OCI-M2 (cell line): ENCODE measurements around the gene CRMP1.

Source experiments
- DNase-seq: peaks from one replicate; lab custom pipeline; 2025; ENCODE audit not compliant: unreplicated experiment; lab: John Stamatoyannopoulos, UW

The CRMP1 gene

DNA sequence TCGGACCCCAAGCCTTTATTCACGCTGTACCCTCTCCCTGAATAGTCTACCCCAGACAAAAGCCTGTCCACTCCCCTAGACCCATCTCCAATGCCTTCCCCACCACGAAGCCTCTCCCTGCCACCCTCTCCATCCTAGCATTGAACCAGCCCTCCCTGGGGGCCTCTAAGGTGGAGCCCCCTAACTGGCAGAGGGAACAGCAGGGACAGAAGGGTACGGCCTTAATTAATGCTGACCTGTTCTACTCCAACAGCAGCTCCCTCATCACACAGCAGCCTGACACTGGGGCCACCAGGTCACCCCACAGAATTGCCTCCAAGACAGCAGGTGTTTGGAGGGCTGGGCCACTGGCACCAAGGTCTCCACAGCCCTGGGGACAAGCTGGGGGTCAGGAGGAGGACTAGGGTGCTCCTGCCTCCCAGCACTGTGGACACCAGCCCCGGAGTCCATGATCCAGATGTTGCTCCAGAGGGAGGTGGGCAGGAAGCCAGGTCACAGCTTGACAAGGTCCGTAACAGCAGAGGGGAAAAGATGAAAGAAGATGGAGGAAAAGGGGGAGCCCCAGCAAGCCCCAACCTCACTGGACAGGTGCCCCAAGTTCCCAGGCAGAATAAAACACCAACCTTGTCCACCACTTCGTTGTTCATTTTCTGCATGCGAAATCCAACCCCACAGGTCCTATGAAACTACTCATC is 3.7 kb downstream of the CRMP1 start:
- no peak for DNase-seq

DNA sequence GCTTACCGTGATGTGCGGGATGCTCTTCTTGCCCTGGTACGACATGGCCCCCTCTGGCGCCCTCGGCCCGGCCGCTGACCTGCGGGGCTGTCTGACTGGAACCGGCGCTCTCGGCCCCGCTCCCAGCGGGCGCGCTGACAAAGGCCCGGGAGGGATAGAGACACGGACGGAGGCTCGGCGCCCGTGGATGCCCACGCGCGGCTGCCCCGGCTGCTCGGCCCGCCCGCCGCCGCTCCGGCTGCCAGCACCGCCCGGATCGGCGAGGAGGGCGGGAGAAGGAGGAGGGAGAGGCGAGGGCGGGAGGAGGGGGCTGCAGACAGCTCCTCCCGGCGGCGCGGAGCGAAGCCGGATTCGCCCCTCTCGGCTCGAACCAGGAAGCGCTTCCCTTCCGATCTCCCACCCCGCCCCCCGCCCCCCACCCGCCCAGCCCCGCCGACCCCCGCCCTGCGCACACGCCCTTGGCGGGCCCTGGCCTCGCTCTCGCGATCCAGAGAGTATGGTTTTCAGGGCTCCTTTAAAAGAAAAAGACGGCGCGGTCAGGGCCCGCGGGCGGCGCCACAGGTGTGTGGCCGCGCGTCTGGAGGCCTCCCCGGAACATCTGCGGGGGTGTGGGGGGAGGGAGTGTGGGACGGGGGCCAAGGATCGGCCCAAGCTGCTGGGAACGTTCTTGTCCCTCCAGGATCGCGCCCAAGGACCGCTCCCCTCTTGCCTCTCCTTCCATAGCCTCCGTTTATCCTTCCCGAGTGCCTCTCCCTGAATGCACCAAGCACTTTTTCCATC is 4.5 kb downstream of the CRMP1 start:
- no peak for DNase-seq

DNA sequence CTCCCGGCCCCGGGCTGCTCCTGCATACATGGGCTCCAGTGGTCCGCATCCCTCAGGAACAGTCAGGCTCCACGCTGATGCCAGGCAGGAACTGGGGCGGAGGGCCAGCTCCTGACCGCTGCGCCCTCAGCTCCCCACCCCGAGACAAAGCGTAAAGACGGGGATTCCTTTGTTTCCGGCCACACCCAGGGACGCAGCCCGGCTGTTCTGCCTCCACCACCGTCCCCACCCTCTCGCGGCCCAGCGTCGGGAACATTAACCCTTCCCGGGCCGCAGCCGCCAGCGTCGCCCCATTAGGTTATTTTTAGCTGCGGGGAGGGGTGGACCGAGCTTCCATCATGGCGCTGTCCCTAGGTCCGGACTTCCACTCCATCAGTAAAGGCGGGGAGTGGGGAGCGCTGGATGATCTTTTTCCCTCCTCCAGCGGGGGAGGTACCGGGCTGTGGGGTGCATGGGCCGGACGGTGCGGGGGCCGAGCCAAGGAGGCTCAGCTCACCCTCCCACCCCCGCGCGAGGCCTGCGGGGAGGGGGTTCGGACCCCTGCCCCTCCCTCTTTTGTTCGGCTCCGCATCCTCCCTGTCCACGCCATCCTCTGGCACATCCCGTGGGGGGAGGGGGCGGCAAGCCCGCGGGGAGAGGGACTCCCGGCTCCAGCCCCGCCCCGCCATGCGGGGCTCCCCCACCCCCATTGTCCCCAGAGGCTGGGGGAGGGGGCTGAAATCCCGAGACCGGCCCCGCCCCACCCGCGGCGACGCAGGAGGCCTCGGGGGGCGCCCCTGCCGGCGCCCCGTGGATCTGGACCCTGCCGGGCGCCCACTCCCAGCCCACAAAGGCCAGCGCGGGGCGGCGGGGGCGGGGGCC is 5.3 kb downstream of the CRMP1 start:
- no peak for DNase-seq

DNA sequence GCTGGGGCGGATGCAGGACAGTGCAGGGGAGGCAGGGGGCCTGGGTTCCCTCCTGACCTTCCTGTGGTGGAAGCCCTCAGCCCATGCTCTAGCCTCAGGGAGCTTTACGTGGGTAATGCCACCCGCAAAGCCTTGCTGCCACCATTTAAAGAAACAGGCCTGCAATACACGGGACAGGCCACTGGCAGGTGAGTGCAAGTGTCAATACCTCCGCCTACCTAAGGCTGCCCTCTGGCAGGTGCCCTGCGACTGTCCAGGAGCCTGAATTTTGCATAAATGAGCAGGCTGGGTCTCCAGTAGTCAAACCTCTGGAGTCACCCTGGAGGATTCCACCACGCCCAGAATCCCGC is 5.9 kb downstream of the CRMP1 start:
- DNase-seq = no peak

DNA sequence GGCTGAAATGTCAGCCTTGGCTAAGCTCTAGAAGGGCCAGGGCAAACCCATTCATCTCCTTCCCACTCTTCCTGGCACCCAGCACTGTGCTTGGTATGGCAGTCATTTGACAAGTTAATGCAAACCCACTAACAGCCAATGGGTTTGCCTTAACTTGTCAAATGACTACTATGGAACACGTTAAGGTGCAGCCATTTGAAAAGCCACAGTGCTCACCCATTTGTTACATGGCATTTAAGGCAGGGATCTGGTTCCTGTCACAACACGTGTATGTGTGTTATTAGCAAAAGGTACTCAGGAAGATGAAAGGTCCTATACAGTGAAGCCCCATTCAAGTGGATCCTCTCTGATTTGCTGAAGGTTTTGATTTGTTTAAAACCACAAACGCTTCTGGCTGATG is 7.2 kb downstream of the CRMP1 start:
- DNase-seq = no peak

DNA sequence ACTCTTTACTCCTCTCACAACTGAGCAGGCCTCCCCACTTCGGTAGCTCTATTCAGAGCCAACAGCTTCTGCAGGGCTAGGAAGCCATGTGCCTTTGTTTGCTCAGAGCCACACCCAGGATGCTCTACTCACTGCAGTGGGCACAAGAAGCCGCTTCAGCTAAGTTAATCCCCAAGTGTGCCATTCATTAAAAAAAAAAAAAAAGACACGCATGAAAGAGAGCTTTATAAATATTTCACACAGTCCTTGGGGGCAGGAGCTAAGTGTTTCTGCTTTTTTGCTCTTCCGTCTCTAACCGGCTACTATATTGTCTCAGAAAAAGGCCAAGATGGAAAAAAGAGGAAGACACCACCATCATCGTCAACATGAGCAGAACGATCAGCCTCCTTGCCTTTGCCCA is 8.1 kb downstream of the CRMP1 start:
- DNase-seq = no peak

DNA sequence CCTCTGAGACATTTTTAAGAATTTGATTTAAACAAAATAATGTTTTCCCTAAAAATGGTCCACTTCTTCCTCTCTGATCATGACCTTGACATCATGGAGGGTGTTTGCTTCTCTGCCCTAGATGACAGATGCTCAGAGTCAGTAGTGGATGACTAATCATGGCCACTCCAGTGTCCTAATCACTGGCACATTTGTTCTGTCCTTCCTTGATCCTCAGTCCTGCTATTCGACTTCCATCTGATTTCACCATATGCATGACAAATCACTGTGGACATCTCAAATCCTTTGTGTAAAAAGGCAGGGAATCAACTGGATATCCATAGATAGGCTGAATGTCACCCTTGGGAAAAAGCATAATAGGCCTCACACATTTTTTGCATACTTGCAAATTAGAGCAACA is 9.0 kb downstream of the CRMP1 start:
- no peak for DNase-seq

DNA sequence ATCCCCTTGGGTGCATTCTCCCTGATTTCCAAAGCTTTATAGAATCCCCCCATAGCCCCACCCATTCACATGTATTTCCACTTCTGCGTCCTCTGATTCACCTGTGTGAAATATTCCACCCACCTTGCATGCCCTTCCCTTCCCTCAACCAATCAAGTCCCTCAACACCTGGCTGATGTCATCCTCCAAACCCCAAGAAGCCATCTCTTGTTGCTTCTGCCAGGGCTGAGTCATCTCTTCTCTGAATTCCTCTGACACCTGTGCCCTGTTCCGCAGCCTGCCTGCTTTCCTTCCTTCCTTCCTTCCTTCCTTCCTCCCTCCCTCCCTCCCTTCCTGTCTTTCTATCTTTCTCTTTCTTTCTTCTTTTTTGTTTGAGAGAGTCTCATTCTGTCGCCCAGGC is 9.9 kb downstream of the CRMP1 start:
- DNase-seq = no peak

DNA sequence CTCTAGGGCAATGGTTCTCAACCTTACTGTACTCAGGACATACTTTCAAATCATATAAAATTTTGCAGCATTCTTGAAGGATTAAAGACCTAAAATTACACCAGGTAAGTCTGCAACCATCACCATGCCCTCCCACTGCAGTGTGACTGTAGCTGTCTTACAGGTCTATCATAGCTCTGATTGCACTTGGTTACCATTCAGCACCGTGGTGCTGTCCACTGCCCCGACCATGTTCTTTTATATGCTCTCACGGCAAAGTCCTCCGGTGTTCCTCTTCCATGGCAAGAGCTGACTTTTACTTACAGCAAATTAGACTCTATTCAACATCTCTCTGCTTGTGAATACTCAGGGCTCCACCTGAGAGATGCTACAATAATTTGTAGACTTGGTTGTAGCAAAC is 11.5 kb downstream of the CRMP1 start:
- DNase-seq = no peak

DNA sequence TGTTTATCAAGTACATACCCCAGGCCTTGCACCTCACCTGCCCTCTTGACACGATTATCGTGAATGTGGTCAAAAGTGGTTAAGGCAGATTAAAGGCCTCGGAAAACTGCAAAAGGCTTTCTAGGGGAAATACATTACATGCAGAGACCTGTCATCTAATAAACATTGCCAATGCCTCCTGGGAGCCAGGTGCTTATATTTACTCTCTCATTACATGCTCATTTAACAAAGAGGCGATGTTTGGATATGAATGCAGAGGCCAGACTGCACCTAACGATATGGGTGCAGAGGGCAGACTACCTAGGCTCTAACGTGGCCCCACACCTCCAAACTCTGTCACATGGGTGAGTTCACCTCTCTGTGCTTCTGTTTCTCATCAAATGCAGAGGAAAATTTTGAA is 14.5 kb downstream of the CRMP1 start:
- no peak for DNase-seq

DNA sequence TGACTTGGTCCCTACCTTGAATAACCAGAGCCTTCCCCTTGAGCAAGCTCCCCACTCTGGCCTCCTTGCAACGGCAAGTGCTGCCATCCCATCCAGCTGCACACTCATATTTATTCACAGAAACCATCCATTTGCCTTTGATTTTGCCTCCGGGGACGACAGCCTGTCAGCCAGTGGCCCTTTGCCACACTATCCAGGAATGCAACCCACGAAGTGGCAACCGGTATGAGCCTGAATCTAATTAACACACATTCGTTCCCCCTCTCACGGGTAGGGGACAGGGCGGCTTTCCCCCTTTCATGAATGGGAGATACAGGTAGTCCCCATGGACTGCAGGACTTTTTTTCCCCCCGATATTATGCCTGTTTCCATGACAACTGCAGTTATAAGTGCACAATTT is 15.5 kb downstream of the CRMP1 start:
- DNase-seq = no peak

DNA sequence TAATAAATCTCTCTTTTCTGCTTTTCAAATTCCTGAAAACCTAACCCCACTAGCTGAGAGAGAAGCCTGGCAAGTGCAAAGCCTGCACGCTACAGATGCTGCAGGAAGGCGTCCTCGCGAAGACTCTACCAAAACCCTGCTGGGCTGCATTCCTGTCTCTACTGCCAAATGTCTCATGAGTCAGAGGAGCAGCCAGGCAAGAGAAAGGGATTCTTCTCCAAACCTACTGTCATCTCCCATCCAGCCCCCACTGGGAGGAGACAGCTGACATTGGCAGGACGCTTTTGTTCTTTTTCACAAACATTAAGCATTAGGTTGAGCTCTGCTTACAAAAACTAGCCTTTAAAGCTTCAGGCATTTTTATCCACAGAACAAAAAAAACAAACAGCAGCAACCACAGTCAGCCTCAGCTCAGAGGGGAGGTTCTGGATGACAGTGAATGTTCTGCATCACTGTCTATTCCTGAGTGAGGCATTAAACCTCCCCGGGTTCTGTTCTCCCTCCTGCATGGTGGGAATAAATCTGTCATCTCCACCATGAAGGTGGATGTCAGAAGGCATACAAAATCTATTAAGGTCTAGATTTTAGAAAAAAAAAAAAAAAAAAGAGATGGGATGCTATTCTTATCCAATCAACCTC is 18.0 kb downstream of the CRMP1 start:
- no peak for DNase-seq

DNA sequence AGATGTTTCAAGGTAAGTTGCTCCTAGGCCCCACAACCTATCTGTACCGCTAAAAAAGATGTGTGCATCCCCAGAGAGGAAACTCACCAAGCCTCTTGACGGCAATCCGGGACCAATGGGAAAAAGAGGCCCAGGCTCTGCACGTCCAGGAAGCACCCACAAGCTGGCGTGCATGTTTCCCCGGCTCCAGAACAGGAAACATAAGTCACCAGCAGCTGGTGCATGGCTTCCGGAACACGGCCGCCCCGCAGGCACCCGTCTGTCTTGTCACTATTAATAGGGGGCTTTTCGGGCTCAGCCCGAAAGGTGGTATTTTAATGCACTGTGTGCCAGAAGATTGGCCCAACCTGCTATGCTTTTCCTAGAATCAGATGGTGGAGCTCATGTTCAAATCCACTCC is 22.2 kb downstream of the CRMP1 start:
- no peak for DNase-seq

DNA sequence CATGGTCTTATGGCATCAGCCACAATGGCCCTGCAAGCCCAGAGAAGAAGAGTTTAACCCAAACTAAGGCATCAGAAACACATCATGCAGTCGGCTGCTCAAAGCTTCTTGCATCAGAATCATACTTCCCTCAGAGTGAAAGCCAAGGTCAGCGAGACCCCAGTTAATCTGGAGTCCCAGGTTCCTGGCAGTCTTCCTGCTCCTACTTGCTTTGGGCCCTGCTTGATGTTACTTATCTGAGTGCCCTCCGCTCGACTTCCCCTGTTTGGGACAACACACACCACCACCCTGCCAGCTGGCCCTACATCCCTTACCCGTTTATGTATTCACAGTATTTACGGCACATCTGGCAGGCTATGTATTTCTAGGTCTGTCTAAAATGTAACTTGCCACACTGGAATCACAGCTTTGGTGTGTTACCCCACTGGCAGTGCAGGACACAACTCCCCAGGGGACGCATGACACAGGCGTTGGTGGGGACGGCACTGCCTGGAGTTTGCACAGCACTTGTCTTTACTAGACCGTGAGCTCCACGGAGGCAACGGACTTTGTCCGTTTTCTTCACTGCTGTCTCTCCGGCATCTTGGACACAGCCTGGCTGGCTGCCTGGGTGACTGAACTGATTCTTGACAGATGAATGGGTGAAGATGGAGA is 22.8 kb downstream of the CRMP1 start:
- no peak for DNase-seq

DNA sequence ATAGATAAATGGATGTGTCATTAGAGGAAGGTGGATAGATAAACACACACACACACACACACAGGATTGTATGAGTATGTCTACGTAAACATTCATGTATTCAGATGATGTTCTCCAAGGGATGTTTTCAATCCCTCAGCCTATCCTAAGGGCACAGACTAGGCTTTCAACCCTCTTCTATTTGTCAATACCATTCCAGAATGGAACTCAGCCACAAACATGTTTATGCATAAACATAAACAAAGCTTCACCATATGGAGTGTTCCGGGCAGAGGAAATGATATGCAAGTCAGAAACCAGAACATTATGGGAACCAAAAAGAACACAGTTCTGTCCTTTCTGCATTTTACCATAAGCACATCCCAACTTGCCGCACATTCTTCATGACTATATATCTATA is 25.0 kb downstream of the CRMP1 start:
- no peak for DNase-seq

DNA sequence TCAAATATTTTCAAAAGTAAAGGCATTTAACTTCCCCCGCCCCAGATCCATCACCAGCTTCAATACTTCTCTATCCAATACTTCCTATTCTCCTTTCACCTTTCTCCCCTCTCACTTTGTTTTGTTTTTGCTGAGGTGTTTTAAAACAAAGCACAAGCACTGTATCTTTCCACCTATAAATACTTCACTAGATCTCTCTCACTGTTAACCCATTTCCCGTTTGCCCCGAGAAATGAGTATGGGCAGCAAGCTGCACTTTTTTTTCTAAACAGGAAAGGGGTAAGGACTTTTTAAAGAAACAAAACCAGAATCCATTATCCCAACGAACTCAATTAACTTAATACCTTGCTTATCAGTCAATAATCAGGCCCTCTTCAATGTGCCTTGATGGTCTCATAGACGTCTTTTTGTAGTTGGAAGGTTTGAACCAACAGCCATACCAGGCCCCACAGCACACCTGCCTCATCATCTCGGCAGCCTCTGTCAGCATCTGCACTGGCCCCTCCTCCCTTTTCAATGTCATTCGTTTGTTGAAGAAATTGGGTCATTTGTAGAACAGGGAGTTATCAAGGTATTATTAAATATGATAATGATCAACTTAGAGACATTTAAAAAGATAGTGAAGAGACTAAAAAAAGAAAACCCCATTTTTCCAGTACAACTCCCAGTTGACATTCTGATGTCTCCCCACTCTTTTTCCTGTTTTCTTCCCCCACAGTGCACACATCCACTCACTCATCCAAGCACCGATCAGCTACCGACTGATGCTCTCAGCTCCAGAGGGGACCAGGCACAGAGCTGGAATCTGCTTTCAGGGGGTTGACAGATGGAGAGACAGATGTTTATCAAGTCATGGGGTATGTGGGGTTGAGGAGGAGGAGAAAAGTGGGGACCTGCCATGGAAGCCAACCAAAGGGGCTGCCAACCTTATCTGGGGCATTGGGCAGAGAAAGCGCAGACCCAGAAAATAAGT is 25.8 kb downstream of the CRMP1 start:
- no peak for DNase-seq

DNA sequence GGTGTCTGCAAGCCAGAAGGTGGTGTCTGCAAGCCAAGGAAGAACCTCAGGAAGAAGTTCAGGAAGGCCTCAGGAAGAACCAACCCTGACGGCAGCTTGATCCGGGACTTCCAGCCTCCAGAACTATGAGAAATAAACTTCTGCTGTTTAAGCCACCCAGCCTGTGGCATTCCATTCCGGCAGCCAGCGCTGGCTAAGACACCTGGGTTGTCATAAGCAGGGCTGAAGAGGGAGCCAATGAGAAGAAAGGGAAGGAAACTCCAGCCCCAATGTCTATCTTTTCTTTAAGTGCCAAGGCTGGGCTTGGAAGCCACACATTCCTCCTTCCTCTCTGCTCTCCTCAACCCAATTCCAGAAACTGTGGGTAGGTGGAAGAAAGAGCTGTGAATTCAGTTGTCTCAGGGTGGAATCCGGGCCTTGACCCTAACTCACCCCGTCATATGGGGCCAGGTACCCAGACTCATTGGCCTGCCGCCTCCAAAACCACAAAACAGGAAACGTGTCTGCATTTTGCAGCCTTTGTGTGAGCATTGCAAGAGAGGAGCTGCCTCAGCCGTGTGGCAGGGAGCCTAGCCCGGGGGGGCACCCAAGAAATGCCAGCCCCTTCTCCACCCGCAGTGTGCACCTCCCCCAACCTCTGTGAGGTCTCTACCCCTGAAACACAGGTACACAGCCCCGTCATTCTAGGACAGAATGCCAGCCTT is 26.8 kb downstream of the CRMP1 start:
- no peak for DNase-seq

DNA sequence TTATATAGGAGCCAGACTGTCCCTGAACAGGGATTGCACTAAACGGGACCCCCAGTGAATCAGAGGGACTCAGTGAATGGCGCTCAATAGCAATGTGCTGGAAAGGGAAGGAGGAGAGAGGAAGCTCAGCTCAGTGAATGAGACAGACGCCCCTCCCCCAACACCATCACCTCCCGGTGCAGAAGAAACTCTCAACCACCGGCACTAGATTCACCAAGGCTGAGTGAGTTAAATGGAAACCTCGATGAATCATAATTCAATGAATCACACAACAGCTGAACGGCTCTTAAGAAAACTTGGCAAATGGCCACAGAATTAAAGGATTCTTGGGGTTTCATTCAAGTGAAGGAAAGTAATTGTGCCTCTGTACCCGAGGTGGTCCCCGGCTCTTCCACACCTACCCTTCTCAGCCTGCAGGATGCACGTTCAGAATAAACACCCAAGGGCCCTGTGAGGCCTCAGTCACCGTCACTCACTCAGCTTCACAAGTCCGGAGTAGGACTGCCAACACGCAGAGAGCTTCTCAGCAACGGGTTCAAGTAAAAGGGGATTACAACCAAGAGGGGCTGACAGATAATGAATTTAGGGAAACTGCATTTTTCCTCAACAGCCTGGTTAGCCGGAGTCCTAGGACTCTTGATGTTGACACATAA is 29.3 kb downstream of the CRMP1 start:
- DNase-seq = no peak
